ENCODE results near the gene KLRK1.

GRCh38 chr12:10361084-10361483 lies 28.8 kb downstream of the KLRK1 start:
- TF ChIP-seq CTCF (IDR thresholded peaks at IDR 0.05): no peak
- no peak for TF ChIP-seq POLR2AphosphoS5 (IDR thresholded peaks at IDR 0.05)
